Transverse colon (tissue), 4 donors: ENCODE measurements around the gene TECTA. TPM values are rescaled to one million over a fixed set of nuclear protein-coding genes. Genes with fewer than 3 reads are reported as not detected.

Experiments used
- DNase-seq: peaks from one replicate; pipeline ENCODE4 v3.0.0-alpha.2; 2019
- H3K27ac ChIP-seq, 4 donors: fragments of 200-600 bp; sonication (generic); 2 replicates each; pipeline ENCODE4 v1.5.1; 2016 to 2018; ENCODE audit warnings: inconsistent platforms in 4 of 4
- H3K27me3 ChIP-seq: fragments of 200-600 bp; sonication (generic); 2 replicates; pipeline ENCODE4 v1.5.1; 2017; ENCODE audit warnings: inconsistent platforms
- H3K36me3 ChIP-seq, 4 donors: fragments of 200-600 bp; sonication (generic); 2 replicates each; pipeline ENCODE4 v1.5.1; 2017 to 2019; ENCODE audit warnings: inconsistent platforms in 4 of 4
- H3K4me1 ChIP-seq, 4 donors: fragments of 200-600 bp; sonication (generic); 2 replicates each; pipeline ENCODE4 v1.5.1; 2017 to 2020; ENCODE audit warnings: inconsistent platforms in 4 of 4
- H3K4me3 ChIP-seq, 4 donors: fragments of 200-600 bp; sonication (generic); 1 replicate in 1 of 4; 2 replicates in 3 of 4; pipeline versions ENCODE4 v1.5.1 to v1.6.1; 2017 to 2019; ENCODE audit warnings: inconsistent platforms in 4 of 4
- H3K9me3 ChIP-seq, 2 donors: fragments of 200-600 bp; sonication (generic); 2 replicates each; pipeline ENCODE4 v1.5.1; 2017 to 2019; ENCODE audit warnings: inconsistent platforms in 2 of 2
- EP300 ChIP-seq: sonication (generic); formaldehyde crosslinking; IDR thresholded peaks from one replicate; pipeline ENCODE4 v1.6.1; 2017; ENCODE audit warnings: antibody characterized with exemption, low read depth
- POLR2A ChIP-seq: fragments of 450-650 bp; IDR thresholded peaks from one replicate; pipeline ENCODE4 v1.6.1; 2016; ENCODE audit warnings: antibody characterized with exemption, mild to moderate bottlenecking, moderate library complexity
- POLR2AphosphoS5 ChIP-seq, 3 donors: sonication (generic); formaldehyde crosslinking; IDR thresholded peaks; one replicate each; pipeline ENCODE4 v1.6.1; 2016; ENCODE audit warnings: antibody characterized with exemption in 3 of 3
- WGBS, 2 donors: methylation state at CpG; one replicate each; pipeline ENCODE4 v1.1.5; 2018; ENCODE audit warnings: low coverage in 1 of 2; 5-methylcytosine and 5-hydroxymethylcytosine counted together
- in situ Hi-C, 4 donors: fragments of 200-750 bp; cut with MboI; loops; one replicate each; pipeline versions ENCODE4 v1.15.0 to v1.15.1; 2017; ENCODE audit warnings: low sequenced_read_pairs in 3 of 4, low pct_ligation_motif_present in 1 of 4, low pct_unique_long_range_greater_than_20kb in 1 of 4
- intact Hi-C: fragments of 100-400 bp; cut with DNase I; formaldehyde crosslinking; loops from one replicate; pipeline ENCODE4 v1.15.1; 2023; ENCODE audit warnings: low total_unique reads
- total RNA-seq, 4 donors: library from RNA; depleted of rRNA; stranded (reverse); fragments of >200 nt; gene quantifications; one replicate each; pipeline ENCODE4 v1.1.0, GENCODE V29; 2016
- TF ChIP-seq, protein P1 (sequence below), 5 experiments: fragments of 200-600 bp in 3 of 5; fragments of 450-650 bp in 2 of 5; sonication (generic) in 3 of 5; IDR thresholded peaks; 1 replicate in 2 of 5; 2 replicates in 3 of 5; pipeline ENCODE4 v1.5.1; 2016 to 2017; ENCODE audit warnings: antibody characterized with exemption in 5 of 5, inconsistent platforms in 3 of 5, mild to moderate bottlenecking in 2 of 5, moderate library complexity in 1 of 5

TECTA gene
- total RNA-seq, 4 donors from 2014 or later: 0.20 to 1.1 (median 0.44) TPM

DNA sequence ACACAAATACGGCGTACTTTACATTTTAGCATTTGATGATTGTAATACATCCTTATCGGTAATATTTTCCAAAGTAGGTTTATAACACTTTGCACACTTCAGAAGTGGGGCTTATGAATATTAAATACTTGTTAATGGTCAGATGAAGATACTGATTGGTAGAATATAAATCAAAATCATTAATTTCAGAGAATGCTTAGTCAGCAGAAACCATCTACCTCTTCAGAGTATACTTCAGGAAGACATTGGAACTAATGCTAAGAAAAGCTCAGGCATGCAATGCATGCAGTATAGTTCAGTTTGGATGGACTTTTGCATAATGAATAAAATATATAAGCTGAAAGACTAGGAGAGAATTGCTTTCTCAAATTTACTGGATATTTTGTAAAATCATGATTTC lies 19.7 kb upstream of the TECTA start:
- no peak for DNase-seq
- in situ Hi-C loops: no loop called here
- Histone ChIP-seq H3K9me3 (no peaks in the 10 kb centered on the region), H3K36me3 (peaks cover 0 to 3% (median 0%) of the 10 kb centered on the region in 4 donors), H3K27me3 (no peaks in the 10 kb centered on the region), H3K4me1 (no peaks in the 10 kb centered on the region), H3K4me3 (no peak overlapping the region), H3K27ac (no peak overlapping the region)
- intact Hi-C loops: no loop called here
- 98 to 100% methylated on average over 3 of the region's 3 CpGs for WGBS, 2 donors
- TF ChIP-seq, protein P1, sequence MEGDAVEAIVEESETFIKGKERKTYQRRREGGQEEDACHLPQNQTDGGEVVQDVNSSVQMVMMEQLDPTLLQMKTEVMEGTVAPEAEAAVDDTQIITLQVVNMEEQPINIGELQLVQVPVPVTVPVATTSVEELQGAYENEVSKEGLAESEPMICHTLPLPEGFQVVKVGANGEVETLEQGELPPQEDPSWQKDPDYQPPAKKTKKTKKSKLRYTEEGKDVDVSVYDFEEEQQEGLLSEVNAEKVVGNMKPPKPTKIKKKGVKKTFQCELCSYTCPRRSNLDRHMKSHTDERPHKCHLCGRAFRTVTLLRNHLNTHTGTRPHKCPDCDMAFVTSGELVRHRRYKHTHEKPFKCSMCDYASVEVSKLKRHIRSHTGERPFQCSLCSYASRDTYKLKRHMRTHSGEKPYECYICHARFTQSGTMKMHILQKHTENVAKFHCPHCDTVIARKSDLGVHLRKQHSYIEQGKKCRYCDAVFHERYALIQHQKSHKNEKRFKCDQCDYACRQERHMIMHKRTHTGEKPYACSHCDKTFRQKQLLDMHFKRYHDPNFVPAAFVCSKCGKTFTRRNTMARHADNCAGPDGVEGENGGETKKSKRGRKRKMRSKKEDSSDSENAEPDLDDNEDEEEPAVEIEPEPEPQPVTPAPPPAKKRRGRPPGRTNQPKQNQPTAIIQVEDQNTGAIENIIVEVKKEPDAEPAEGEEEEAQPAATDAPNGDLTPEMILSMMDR (IDR thresholded peaks at IDR 0.05): no peak
- TF ChIP-seq EP300 (no peak), POLR2AphosphoS5 (IDR thresholded peaks at IDR 0.05) (no peak), POLR2A (no peak)

DNA sequence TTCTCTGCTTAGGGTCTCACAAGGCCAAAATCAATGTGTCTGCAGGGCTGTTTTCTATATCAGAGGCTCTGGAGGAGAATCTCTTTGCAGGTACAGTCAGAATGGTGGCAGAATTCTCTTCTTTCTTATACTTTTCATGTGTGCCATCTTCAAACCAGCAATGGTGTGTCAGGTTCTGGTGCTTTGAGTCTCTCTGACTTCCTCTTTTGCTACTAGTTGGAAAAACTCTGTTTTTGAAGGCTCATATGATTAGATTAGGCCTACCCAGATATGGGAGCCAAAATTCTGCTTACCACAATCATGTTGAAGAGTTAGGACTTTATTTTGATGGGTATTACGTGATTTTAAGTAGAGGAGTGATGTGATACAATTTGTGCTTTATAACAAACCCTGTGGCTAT lies 18.8 kb upstream of the TECTA start:
- Histone ChIP-seq H3K36me3 (peaks cover 0 to 6% (median 2%) of the 10 kb centered on the region in 4 donors), H3K4me3 (no peak overlapping the region), H3K27me3 (no peaks in the 10 kb centered on the region), H3K9me3 (no peaks in the 10 kb centered on the region), H3K27ac (no peak overlapping the region), H3K4me1 (no peaks in the 10 kb centered on the region)
- no peak for TF ChIP-seq POLR2A
- 97 to 100% methylated on average over 1 of the region's 1 CpG for WGBS, 2 donors
- DNase-seq: no peak
- in situ Hi-C loops: no loop called here
- intact Hi-C loops: no loop called here

DNA sequence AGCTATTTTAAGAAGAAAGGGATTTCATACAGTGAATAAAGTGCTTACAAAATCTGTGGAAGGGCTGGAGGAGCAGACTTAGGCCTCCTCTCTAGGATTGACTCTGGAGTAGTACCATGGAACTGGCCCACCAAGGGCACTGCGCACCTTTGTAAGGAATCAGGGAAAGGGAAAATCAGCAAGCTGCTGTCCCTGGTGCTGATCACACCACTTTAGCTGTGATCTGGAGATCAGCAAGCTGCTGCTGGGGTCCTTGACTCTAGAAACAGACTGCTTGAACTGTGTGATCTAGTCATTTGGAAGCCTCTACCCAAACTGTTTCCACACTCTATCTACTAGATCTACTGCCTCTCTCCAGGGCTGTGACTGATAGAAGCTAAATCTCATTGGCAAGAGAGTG lies 18.4 kb upstream of the TECTA start:
- 94% methylated on average over 1 of the region's 1 CpG; no CpG with 5 or more reads in 1 of the 2 donors for WGBS, 2 donors
- no peaks in the 10 kb centered on the region for H3K27me3 ChIP-seq
- H3K9me3 ChIP-seq: no peaks in the 10 kb centered on the region
- no peak for DNase-seq
- in situ Hi-C loops: no loop called here
- no peak overlapping the region for H3K27ac ChIP-seq
- no peaks in the 10 kb centered on the region for H3K4me1 ChIP-seq
- intact Hi-C loops: no loop called here
- no peak for TF ChIP-seq POLR2AphosphoS5 (IDR thresholded peaks at IDR 0.05)
- no peak for TF ChIP-seq POLR2A
- no peak for TF ChIP-seq EP300
- TF ChIP-seq, protein P1 (IDR thresholded peaks at IDR 0.05): no peak
- H3K4me3 ChIP-seq: no peak overlapping the region
- peaks cover 0 to 9% (median 2%) of the 10 kb centered on the region in 4 donors for H3K36me3 ChIP-seq

DNA sequence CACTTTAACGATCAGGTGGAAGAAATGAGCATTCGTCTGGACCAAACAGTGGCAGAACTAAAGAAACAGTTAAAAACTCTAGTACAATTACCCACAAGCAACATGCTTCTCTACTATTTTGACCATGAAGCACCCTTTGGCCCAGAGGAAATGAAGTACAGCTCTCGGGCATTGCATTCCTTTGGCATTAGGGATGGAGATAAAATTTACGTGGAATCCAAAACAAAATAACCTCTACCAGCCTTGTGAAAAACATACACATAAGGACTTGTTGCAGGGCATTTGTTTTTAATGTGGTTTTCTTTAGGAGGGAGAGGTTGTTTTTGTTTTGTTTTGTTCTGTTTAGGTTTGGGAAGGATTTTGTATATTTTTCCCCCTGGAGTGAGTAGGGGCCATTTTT lies 14.2 kb upstream of the TECTA start:
- in situ Hi-C loops (no loop called here), intact Hi-C loops (no loop called here)
- WGBS, 2 donors: 70 to 91% methylated on average over 4 of the region's 4 CpGs
- no peak for TF ChIP-seq EP300
- TF ChIP-seq, protein P1 (IDR thresholded peaks at IDR 0.05): no peak
- TF ChIP-seq POLR2A: no peak
- no peak for TF ChIP-seq POLR2AphosphoS5 (IDR thresholded peaks at IDR 0.05)
- peaks cover 0 to 9% (median 2%) of the 10 kb centered on the region in 4 donors for H3K36me3 ChIP-seq
- no peaks in the 10 kb centered on the region for H3K9me3 ChIP-seq
- no peaks in the 10 kb centered on the region for H3K4me1 ChIP-seq
- no peak overlapping the region for H3K4me3 ChIP-seq
- H3K27ac ChIP-seq: no peak overlapping the region
- no peak for DNase-seq
- no peaks in the 10 kb centered on the region for H3K27me3 ChIP-seq

DNA sequence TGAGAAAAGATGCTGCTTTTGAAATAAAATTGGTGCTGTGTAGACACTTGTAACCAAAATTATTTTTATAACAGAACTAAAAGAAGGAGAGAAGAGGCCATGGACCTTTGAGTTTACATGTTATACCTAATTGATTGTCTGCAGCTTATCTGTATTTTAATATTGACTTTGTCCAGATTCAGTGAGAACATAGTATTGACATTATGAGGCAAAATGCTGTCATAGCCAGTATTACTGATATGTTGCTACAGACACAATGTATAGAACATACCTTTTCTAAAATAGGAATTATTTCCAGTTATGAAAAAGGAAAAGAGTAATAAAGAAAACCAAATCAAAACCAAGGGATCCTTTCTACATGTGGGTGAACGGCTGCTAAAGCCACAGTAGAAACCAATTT lies 11.5 kb upstream of the TECTA start:
- intact Hi-C loops: no loop called here
- WGBS, 2 donors: 87 to 88% methylated on average over 1 of the region's 1 CpG
- H3K27ac ChIP-seq: no peak overlapping the region

More for the DNA sequence above, 11.5 kb upstream of the TECTA start:
- in situ Hi-C loops: no loop called here
- H3K4me3 ChIP-seq: no peak overlapping the region
- TF ChIP-seq POLR2A (no peak), EP300 (no peak), POLR2AphosphoS5 (IDR thresholded peaks at IDR 0.05) (no peak)
- TF ChIP-seq, protein P1 (IDR thresholded peaks at IDR 0.05): no peak
- H3K4me1 ChIP-seq: no peaks in the 10 kb centered on the region
- no peak for DNase-seq
- peaks cover 0 to 9% (median 2%) of the 10 kb centered on the region in 4 donors for H3K36me3 ChIP-seq
- no peaks in the 10 kb centered on the region for H3K27me3 ChIP-seq
- no peaks in the 10 kb centered on the region for H3K9me3 ChIP-seq
